GM18511 (cell line): ENCODE measurements around the gene LRRC4C.
"Not testable (repeated sequence)": the region's sequence is repeated elsewhere in the genome, so short reads cannot be mapped to it uniquely, and the experiment has no call there.

Source experiments
- ATAC-seq: cut with Tn5 transposase; IDR thresholded peaks from one replicate; pipeline ENCODE4 v1.9.1; 2021; ENCODE audit warnings: mild to moderate bottlenecking, moderate library complexity; ENCODE audit not compliant: unreplicated experiment

Gene LRRC4C

GRCh38 chr11:40537734-40538133 lies 921.7 kb downstream of the LRRC4C start:
- no peak for ATAC-seq

GRCh38 chr11:40522080-40522479 lies 937.4 kb downstream of the LRRC4C start:
- ATAC-seq: not testable (repeated sequence)

- ATAC-seq: no peak
Observed at GRCh38 chr11:40517122-40517521, 942.3 kb downstream of the LRRC4C start.

GRCh38 chr11:40514124-40514523 lies 945.3 kb downstream of the LRRC4C start:
- no peak for ATAC-seq

- no peak for ATAC-seq
Observed at GRCh38 chr11:40513281-40513680, 946.2 kb downstream of the LRRC4C start.

GRCh38 chr11:40508303-40508702 lies 951.1 kb downstream of the LRRC4C start:
- no peak for ATAC-seq

- ATAC-seq: no peak
Observed at GRCh38 chr11:40506226-40506625, 953.2 kb downstream of the LRRC4C start.

GRCh38 chr11:40491341-40491740 lies 968.1 kb downstream of the LRRC4C start:
- ATAC-seq: no peak

GRCh38 chr11:40467771-40468170 lies 991.7 kb downstream of the LRRC4C start:
- no peak for ATAC-seq

- no peak for ATAC-seq
Observed at GRCh38 chr11:40445391-40445790, 1014.1 kb downstream of the LRRC4C start.

GRCh38 chr11:40444151-40444550 lies 1015.3 kb downstream of the LRRC4C start:
- ATAC-seq: no peak

- no peak for ATAC-seq
Observed at GRCh38 chr11:40435344-40435743, 1024.1 kb downstream of the LRRC4C start.

GRCh38 chr11:40434926-40435325 lies 1024.5 kb downstream of the LRRC4C start:
- no peak for ATAC-seq

- ATAC-seq: no peak
Observed at GRCh38 chr11:40432358-40432757, 1027.1 kb downstream of the LRRC4C start.

GRCh38 chr11:40425168-40425567 lies 1034.3 kb downstream of the LRRC4C start:
- ATAC-seq: no peak

GRCh38 chr11:40421208-40421981 lies 1038.1 kb downstream of the LRRC4C start:
- no peak for ATAC-seq

- no peak for ATAC-seq
Observed at GRCh38 chr11:40417627-40418026, 1041.8 kb downstream of the LRRC4C start.

GRCh38 chr11:40407355-40407754 lies 1052.1 kb downstream of the LRRC4C start:
- no peak for ATAC-seq

GRCh38 chr11:40405614-40406013 lies 1053.8 kb downstream of the LRRC4C start:
- no peak for ATAC-seq

- no peak for ATAC-seq
Observed at GRCh38 chr11:40403321-40403720, 1056.1 kb downstream of the LRRC4C start.

GRCh38 chr11:40401132-40401853 lies 1058.2 kb downstream of the LRRC4C start:
- no peak for ATAC-seq

GRCh38 chr11:40397141-40397540 lies 1062.3 kb downstream of the LRRC4C start:
- ATAC-seq: no peak
